ENCODE results near the gene GTF2A1L.

DNA sequence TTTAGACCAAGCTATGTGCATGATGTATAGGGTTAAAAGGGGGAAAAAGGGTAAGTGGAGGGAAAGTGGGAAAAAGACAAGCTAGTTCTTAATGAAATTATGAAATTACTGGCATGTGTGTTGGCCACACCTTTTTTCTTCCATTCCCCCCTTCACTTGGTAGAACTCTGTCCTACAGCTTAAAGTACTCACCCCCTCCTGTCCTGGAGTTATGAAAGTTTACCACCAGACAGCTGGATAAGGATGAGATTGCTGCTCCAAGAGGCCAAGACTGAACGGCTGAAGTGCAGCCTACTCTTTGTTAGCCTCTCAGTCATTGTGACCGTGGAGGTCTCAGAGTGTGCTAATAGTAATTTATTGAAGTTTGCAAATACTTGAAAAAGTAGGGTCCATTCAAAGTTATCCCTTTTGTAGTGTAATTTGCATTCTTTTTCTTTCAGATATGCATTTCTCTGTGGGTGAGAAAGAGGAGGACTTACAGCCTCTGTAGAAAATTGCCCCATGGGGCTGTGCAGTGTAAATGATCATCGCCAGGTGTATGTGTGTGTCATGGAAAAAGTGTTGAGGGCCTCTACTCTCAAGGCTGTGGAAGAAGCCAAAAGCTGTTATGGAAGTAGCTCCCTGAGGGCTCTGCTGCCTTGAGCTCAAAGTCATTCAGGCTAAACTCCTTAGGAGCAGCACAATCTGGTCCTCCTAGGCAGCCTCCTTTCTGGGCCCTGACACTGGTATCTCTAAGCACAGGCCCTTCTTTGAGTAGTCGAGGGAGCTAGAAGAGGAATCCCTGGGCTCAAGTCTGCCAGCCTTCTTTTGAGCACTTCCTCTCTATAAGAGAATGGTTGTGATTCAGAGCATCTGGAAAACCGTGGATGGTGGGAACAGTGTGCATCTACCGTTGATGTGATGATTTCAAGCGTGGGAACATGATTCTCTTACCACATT is 91.7 kb downstream of the GTF2A1L start:
- no peak for TF ChIP-seq EZH2 (IDR thresholded peaks at IDR 0.05)
- no peak for TF ChIP-seq FOXP2 (optimal IDR thresholded peaks at IDR 0.05; ENCODE audit: control extremely low read depth, extremely low read length, insufficient read depth)

All from SK-N-MC (cell line).